PC-9 (cell line): ENCODE data around the gene MPZL1. TPM values are rescaled to one million over a fixed set of nuclear protein-coding genes. Genes with fewer than 3 reads are reported as not detected.

Experiments
- BruUV-seq: library from RNA; stranded (reverse); fragments of 400-500 nt; replicated peaks from 2 replicates; lab custom pipeline; 2021; lab: Mats Ljungman, UMichigan
- CTCF ChIA-PET: fragments of 300-600 bp; sonication (Branson Sonifier 250); formaldehyde crosslinking; loops from one replicate; lab custom pipeline; 2022; ENCODE audit warnings: antibody characterized with exemption; lab: Charles Lee
- POLR2A ChIA-PET: fragments of 300-600 bp; sonication (Branson Sonifier 250); formaldehyde crosslinking; loops from one replicate; lab custom pipeline; 2022; ENCODE audit warnings: antibody characterized with exemption; ENCODE audit not compliant: unreplicated experiment; lab: Charles Lee
- DNase-seq, 2 experiments: peaks; one replicate each; pipeline versions ENCODE4 v3.0.0 to v3.0.0-alpha.2; 2015 to 2022; ENCODE audit warnings: mixed read lengths in 1 of 2
- H2AFZ ChIP-seq: fragments of 200-600 bp; sonication (generic); 2 replicates; pipeline ENCODE4 v1.8.1; 2017; ENCODE audit warnings: antibody characterized with exemption
- H3F3A ChIP-seq: fragments of 200-600 bp; sonication (generic); 2 replicates; pipeline ENCODE4 v1.8.1; 2017; ENCODE audit warnings: antibody characterized with exemption, mild to moderate bottlenecking, low read depth; ENCODE audit not compliant: insufficient read depth
- H3K27ac ChIP-seq: fragments of 200-600 bp; sonication (generic); 2 replicates; pipeline ENCODE4 v1.6.1; 2016; ENCODE audit warnings: mixed run types
- H3K27me3 ChIP-seq: fragments of 200-600 bp; sonication (generic); 2 replicates; pipeline ENCODE4 v1.6.1; 2016; ENCODE audit warnings: low read depth, mixed run types; ENCODE audit not compliant: insufficient read depth
- H3K36me3 ChIP-seq: fragments of 200-600 bp; sonication (generic); 2 replicates; pipeline ENCODE4 v1.6.1; 2016; ENCODE audit warnings: low read depth, mixed run types
- H3K4me1 ChIP-seq: fragments of 200-600 bp; sonication (generic); replicated peaks from 2 replicates; pipeline ENCODE4 v1.6.1; 2016; ENCODE audit warnings: mixed run types; ENCODE audit not compliant: insufficient read depth
- H3K4me2 ChIP-seq: fragments of 200-600 bp; sonication (generic); 2 replicates; pipeline ENCODE4 v1.6.1; 2017; ENCODE audit warnings: mixed run types
- H3K4me3 ChIP-seq: fragments of 200-600 bp; sonication (generic); 2 replicates; pipeline ENCODE4 v1.6.1; 2016; ENCODE audit warnings: mixed run types
- H3K79me2 ChIP-seq: fragments of 200-600 bp; sonication (generic); 2 replicates; pipeline ENCODE4 v1.6.1; 2017; ENCODE audit warnings: low read depth, mixed run types
- H3K9me2 ChIP-seq: fragments of 200-600 bp; sonication (generic); 2 replicates; pipeline ENCODE4 v1.8.1; 2017; ENCODE audit warnings: mild to moderate bottlenecking; ENCODE audit not compliant: insufficient read depth
- H3K9me3 ChIP-seq: fragments of 200-600 bp; sonication (generic); 2 replicates; pipeline ENCODE4 v1.8.1; 2016; ENCODE audit warnings: low read depth; ENCODE audit not compliant: insufficient read depth
- H4K20me1 ChIP-seq: fragments of 200-600 bp; sonication (generic); 2 replicates; pipeline ENCODE4 v1.8.1; 2017; ENCODE audit not compliant: insufficient read depth
- EZH2 ChIP-seq: fragments of 200-600 bp; sonication (generic); IDR thresholded peaks from 2 replicates; pipeline ENCODE4 v1.8.0; 2017; ENCODE audit warnings: antibody characterized with exemption, low read depth
- intact Hi-C: fragments of 100-400 bp; cut with micrococcal nuclease; formaldehyde crosslinking; loops from one replicate; pipeline ENCODE4 v1.10.0; 2022; ENCODE audit not compliant: unreplicated experiment
- total RNA-seq: library from RNA; stranded (reverse); gene quantifications from 2 replicates; pipeline ENCODE4 v1.2.3, GENCODE V29; 2021
- TF ChIP-seq, protein P1 (sequence below): fragments of 200-600 bp; sonication (generic); conservative IDR thresholded peaks from 2 replicates; pipeline ENCODE4 v1.6.1; 2017; ENCODE audit warnings: mixed run types, antibody characterized with exemption, mild to moderate bottlenecking, moderate library complexity

Gene MPZL1
- total RNA-seq, 1 experiment from 2014 or later: 80.3 TPM

DNA sequence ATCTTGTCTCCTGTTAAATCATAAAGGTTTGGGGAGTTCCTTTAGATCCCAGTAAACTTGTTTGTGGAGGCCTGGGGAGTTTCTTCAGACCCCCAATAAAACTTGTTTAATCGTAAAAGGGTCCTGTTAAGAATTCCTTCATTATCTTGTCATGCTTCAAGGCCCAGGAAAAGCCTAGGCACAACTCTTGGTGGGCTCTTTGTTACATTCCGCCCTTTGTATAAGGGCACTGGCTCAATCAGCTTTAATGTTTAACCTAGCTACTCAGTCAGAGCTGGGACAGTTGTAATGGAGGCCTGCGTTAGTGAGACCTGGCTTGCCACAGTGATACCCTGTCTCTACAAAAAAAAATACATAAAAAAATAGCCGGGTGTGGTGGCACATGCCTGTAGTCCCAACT, 77.2 kb downstream of the MPZL1 start:
- no peak for TF ChIP-seq EZH2
- TF ChIP-seq, protein P1, sequence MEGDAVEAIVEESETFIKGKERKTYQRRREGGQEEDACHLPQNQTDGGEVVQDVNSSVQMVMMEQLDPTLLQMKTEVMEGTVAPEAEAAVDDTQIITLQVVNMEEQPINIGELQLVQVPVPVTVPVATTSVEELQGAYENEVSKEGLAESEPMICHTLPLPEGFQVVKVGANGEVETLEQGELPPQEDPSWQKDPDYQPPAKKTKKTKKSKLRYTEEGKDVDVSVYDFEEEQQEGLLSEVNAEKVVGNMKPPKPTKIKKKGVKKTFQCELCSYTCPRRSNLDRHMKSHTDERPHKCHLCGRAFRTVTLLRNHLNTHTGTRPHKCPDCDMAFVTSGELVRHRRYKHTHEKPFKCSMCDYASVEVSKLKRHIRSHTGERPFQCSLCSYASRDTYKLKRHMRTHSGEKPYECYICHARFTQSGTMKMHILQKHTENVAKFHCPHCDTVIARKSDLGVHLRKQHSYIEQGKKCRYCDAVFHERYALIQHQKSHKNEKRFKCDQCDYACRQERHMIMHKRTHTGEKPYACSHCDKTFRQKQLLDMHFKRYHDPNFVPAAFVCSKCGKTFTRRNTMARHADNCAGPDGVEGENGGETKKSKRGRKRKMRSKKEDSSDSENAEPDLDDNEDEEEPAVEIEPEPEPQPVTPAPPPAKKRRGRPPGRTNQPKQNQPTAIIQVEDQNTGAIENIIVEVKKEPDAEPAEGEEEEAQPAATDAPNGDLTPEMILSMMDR: no peak
- Histone ChIP-seq H3K79me2 (no peaks in the 10 kb centered on the region), H3K27ac (no peak overlapping the region), H3K4me3 (no peak overlapping the region), H3K36me3 (0 out of 2 replicates have a peak, but pooled peaks cover 4% of the 10 kb centered on the region), H3K9me2 (no peaks in the 10 kb centered on the region), H3K9me3 (peaks cover 5% of the 10 kb centered on the region; the same call in 1 of the 2 replicates), H3K27me3 (no peaks in the 10 kb centered on the region), H4K20me1 (no peaks in the 10 kb centered on the region), H3F3A (peaks cover 51% of the 10 kb centered on the region), H3K4me2 (no peak overlapping the region), H3K4me1 (peaks cover 44% of the 10 kb centered on the region), H2AFZ (no peak overlapping the region)
- DNase-seq: no peak
- ChIA-PET POLR2A (interaction anchor here (0.6 kb wide), 1 partner anchor 275 kb away, joined by 4 read pairs; no protein-coding TSS in a partner anchor), CTCF (no interaction called here)
- intact Hi-C loops: no loop called here
- BruUV-seq: no TSS peak

DNA sequence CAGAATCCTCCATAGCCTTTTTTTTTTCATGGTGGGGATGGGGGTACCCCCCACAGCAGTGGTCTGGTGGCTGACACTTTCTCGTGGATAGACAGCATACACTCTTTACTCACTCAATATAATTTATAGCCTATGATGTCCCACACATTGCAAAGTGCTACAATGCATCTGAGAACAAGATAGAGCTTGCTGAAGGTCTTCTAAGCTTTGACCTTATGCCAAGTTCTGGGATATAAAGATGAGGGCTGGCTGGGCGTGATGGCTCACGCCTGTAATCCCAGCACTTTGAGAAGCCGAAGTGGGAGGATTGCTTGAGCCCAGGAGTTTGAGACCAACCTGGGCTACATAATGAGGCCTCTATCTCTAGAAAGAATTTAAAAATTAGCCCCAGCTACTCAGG, 78.0 kb downstream of the MPZL1 start:
- Histone ChIP-seq H3K4me2 (no peak overlapping the region), H3K4me3 (no peak overlapping the region), H3K9me2 (no peaks in the 10 kb centered on the region), H3K9me3 (peaks cover 5% of the 10 kb centered on the region; the same call in 1 of the 2 replicates), H3K4me1 (peaks cover 36% of the 10 kb centered on the region), H3K79me2 (no peaks in the 10 kb centered on the region), H3F3A (peaks cover 44% of the 10 kb centered on the region), H3K27me3 (no peaks in the 10 kb centered on the region), H3K36me3 (0 out of 2 replicates have a peak, but pooled peaks cover 4% of the 10 kb centered on the region), H4K20me1 (no peaks in the 10 kb centered on the region), H3K27ac (no peak overlapping the region), H2AFZ (no peak overlapping the region)
- TF ChIP-seq, protein P1: no peak
- TF ChIP-seq EZH2: no peak
- intact Hi-C loops: loop anchor here (5.0 kb wide), 1 partner anchor 197 kb away; no protein-coding TSS in a partner anchor
- BruUV-seq: no TSS peak
- DNase-seq: no peak
- ChIA-PET POLR2A (no interaction called here), CTCF (no interaction called here)

DNA sequence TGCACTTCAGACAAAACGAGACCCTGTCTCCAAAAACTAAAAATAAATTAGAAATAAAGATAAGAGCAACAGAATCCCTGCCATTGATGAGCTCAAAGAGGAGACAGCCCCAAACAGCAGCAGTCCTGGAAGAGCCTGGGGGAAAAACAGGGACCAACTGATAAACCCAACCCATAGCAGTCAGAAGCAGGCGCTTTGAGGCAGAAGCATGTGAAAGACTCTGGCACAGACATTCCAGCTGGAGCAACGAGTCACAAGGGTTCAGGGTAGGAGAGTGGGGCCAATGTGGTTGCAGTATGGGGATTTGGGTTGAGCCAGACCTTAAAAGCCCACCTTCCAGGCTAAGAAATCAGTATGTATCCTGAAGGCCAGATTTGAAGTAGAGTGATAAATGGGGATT, 78.5 kb downstream of the MPZL1 start:
- Histone ChIP-seq H2AFZ (no peak overlapping the region), H3K27me3 (no peaks in the 10 kb centered on the region), H3K4me1 (peaks cover 31% of the 10 kb centered on the region), H3K9me2 (no peaks in the 10 kb centered on the region), H3K79me2 (no peaks in the 10 kb centered on the region), H3K9me3 (peaks cover 5% of the 10 kb centered on the region; the same call in 1 of the 2 replicates), H3K36me3 (0 out of 2 replicates have a peak, but pooled peaks cover 4% of the 10 kb centered on the region), H3K4me3 (no peak overlapping the region), H3F3A (peaks cover 38% of the 10 kb centered on the region), H4K20me1 (no peaks in the 10 kb centered on the region), H3K27ac (no peak overlapping the region), H3K4me2 (no peak overlapping the region)
- no peak for DNase-seq
- TF ChIP-seq, protein P1: no peak
- no peak for TF ChIP-seq EZH2
- intact Hi-C loops: loop anchor here (5.0 kb wide), 1 partner anchor 198 kb away; no protein-coding TSS in a partner anchor
- POLR2A ChIA-PET: no interaction called here
- CTCF ChIA-PET: no interaction called here
- no TSS peak for BruUV-seq
